ENCODE measurements around the gene NBAS.
"Not testable (repeated sequence)": the region's sequence is repeated elsewhere in the genome, so short reads cannot be mapped to it uniquely, and the experiment has no call there.

Gene NBAS

DNA sequence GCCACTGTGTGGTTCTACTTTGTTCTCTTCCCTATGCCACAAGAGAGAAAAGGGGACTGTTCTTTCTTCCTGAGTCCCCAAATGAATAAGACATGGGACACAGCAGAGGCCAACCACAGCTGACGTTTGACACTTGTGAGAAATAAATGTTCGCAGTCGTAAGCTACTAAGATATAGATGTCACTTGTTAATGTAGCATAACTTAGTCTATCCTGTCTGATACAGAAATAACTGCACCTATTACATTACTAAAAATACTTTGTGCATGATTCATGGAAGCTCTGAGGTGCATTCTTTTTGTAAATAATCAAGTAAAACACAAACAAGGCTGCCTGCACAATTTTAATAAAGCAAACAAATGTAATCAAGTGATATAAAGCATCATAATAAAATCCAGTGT is 148.8 kb downstream of the NBAS start:
- no peak for DNase-seq

GRCh38 chr2:15410884-15411283 is 150.2 kb downstream of the NBAS start:
- no peak for DNase-seq

DNA sequence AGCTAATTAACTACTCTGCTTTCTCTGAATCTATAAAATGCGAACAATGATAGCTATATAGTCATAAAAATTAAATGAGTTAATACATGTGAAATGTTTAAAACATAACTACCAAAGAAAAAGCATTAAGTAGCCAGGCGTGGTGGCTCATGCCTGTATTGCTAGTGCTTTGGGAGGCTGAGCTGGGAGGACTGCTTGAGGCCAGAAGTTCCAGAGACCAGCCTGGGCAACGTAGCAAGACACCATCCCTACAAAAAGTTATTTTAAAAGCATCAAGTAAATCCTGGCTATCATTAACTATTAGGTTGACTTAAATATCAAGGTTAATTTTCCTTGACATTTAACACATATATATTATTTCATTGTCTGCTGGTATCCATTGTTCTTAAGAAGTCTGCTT is 152.4 kb downstream of the NBAS start:
- DNase-seq = no peak

- no peak for DNase-seq
Measured at GRCh38 chr2:15407666-15408065, 153.5 kb downstream of the NBAS start.

DNA sequence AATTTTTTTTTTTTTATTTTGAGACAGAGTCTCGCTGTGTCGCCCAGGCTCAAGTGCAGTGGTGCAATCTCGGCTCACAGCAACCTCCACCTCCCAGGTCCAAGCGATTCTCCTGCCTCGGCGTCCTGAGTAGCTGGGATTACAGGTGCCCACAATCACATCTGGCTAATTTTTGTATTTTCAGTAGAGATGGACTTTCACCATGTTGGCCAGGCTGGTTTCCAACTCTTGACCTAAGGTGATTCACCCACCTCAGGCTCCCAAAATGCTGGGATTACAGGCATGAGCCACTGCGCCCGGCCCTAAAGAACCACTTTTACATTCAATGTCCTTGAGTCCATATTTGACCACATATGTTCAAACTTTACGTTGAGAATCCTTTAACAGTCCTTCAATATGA is 156.6 kb downstream of the NBAS start:
- not testable (repeated sequence) for DNase-seq

- no peak for DNase-seq
Measured at GRCh38 chr2:15400240-15400826, 160.8 kb downstream of the NBAS start.

DNA sequence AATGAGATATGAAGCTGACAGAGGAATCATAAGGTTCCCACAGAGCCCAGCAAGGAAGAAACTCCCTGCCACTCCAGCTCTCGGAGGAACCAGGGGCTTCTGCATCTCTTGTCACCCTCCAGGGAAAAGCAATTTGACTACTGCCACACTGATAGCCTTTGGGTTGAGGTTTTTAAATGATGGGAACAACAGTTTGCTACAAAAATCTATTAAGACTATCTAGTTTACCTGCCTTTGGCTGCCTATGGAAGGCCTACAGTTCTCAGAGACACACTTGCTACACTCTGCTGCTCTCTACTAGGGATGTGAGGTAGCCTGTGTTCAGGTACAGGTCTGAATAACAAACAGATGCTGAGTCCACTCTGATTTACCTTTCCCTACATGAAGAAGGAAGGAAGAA is 161.9 kb downstream of the NBAS start:
- no peak for DNase-seq

DNA sequence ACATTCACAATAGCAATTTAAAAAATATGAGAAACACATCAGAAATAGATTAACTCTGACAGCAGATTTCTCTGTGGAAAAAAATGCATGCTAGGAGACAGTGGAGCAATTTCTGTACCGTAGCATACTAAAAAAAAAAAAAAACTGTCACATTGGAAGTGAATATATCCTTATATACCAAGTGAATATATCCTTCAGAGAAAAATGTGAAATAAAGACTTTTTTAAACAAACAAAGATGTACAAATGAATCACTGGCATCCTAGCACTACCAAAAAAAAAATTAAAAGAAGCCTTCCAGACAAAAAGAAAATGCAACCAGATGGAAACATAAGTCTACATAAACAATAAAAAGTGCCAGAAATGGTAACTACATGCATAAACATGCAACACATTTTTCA is 169.4 kb downstream of the NBAS start:
- DNase-seq = no peak

DNA sequence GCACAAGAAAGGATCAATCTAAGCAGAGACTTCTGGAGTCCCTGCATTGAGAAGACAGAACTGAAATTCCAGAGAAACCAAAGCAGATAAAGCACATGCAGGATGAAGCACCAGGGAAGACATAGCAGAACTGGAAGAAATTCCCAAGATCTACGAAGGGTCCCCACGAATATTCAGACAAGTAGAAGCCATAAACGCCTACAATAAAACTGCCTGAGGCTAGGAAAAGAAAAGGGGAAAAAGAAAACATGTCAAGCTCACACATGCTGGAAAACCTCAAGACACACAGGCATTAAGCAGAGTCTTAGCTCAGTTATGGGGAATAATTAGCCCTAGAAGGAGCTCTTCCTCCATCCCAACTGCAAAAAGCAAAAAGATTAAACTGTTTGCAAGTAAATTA is 171.2 kb downstream of the NBAS start:
- no peak for DNase-seq

DNA sequence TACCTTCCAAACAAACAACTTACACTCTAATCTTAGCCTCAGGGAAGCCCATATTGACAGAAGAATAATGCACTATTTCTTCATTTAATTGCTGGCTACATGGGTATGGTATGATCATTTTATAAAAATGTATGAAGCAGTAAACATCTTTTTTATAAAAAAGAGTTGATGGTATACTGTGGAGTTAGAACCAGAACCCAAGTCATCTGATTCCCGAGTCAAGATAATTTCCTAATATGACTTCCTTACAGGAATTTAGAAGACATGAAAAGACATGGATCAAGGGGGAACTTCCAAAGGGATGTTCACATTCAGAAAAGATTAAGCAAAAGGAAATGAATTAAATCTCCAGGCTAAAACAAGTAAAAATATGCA is 171.8 kb downstream of the NBAS start:
- DNase-seq = no peak

GRCh38 chr2:15388406-15389325 is 172.5 kb downstream of the NBAS start:
- no peak for DNase-seq

- no peak for DNase-seq
Measured at GRCh38 chr2:15385184-15385583, 175.9 kb downstream of the NBAS start.

GRCh38 chr2:15383695-15384350 is 177.3 kb downstream of the NBAS start:
- no peak for DNase-seq

DNA sequence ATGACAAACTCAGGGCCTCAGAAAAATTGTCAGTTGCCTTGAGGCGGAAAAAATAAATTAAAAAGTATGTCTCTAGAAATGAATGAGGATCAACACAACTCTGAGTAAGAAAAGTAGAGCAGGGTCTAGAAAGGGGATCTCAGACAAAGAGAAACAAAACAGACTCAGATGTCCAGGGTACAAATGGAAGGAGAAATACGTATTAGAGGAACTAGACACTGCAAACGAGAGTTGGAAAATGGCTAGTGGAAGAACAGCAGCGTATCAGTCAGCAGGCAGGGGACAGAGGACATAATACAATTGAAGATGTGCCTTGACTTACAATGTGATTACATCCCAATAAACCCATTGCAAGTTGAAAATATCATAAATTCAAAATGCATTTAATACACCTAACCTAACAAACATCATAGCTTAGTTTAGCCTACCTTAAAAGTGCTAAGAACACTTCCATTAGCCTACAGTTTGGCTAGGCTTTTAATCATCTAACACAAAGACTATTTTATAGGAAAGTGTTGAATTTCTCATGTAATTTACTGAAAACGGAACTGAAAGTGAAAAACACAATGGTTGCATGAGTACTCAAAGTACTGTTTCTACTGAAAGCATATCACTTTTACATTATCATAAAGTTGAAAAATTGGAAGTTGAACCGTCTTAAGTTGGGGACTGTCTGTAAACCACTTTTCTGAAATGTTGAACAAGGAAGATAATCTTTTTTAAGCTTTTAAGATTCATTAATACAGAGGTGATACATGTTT is 182.8 kb downstream of the NBAS start:
- no peak for DNase-seq

DNA sequence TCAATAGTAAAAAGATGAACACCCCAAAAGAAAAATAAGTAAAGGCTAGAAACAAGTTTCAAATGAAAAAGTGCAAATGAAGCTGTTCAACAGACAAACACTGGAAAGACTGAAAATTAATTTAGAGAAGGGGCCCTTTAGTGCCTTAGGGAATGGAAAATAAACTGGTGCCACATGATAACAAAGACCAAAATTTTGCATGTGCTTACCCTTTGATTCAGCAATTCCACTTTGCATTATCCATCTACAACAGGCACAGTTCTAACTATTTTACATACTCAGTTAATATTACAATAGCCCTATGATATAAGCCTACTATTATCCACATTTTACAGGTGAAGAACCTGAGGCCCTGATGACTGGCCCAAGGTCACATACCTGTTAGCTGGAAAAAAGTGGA is 183.9 kb downstream of the NBAS start:
- no peak for DNase-seq

- no peak for DNase-seq
Measured at GRCh38 chr2:15372019-15372418, 189.1 kb downstream of the NBAS start.

DNA sequence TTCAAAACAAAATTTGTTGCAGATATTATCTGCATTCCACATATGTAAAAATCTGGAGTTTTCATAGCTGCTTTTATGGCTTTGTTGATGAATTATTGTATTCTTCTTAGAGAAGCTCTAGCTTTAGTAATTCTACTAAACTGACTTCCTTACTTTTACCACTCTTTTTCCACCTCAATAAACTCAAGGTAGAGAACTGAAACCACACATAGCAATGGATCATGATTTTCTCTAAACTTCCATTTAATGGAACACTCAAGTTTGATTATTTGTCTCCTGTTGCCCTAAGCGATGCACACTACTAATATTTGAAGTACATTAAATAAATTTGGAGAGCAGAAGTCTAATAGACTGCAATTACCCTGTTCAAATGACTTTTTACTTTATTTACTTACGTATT is 192.0 kb downstream of the NBAS start:
- no peak for DNase-seq

GRCh38 chr2:15367715-15368114 is 193.4 kb downstream of the NBAS start:
- DNase-seq = no peak

GRCh38 chr2:15367205-15367604 is 193.9 kb downstream of the NBAS start:
- DNase-seq = no peak

DNA sequence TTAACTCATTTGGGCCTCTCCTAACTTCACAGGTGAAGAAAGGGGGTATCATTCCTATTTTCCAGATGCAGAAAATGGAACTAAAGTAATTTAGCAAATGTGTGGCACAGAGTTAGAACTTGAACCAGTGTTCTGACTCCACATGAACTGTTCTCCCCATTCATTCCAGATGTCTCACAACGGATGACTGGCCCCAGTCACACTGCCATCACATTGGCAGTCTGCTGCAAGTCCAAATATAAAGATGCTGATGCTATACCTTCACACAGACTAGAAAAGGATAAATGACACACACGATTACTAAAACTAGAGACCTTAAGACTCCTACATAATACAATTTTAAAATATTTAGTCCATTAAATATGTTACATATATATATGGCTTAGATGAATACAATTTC is 195.7 kb downstream of the NBAS start:
- no peak for DNase-seq

- DNase-seq = no peak
Measured at GRCh38 chr2:15364561-15364960, 196.6 kb downstream of the NBAS start.

- no peak for DNase-seq
Measured at GRCh38 chr2:15363734-15364133, 197.4 kb downstream of the NBAS start.

All from hypothalamus (tissue), 51 donors.